Measurements from ENCODE around the gene PKDREJ. TPM values are rescaled to one million over a fixed set of nuclear protein-coding genes. Genes with fewer than 3 reads are reported as not detected.

The PKDREJ gene
- total RNA-seq, 1 donor from 2014 or later, result not detected

DNA sequence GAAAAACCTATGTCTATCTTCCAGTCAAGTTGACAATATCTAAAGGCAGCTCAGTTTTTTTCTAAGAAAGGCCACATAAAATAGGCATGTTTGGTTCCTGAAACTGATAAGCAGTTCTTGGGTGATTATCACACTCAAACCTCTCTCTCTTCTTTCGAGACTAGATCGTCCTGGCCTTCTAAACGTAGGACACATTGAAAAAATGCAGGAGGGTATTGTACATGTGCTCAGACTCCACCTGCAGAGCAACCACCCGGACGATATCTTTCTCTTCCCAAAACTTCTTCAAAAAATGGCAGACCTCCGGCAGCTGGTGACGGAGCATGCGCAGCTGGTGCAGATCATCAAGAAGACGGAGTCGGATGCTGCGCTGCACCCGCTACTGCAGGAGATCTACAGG, 28.2 kb downstream of the PKDREJ start:
- no peak for DNase-seq
- TF ChIP-seq, protein P1, sequence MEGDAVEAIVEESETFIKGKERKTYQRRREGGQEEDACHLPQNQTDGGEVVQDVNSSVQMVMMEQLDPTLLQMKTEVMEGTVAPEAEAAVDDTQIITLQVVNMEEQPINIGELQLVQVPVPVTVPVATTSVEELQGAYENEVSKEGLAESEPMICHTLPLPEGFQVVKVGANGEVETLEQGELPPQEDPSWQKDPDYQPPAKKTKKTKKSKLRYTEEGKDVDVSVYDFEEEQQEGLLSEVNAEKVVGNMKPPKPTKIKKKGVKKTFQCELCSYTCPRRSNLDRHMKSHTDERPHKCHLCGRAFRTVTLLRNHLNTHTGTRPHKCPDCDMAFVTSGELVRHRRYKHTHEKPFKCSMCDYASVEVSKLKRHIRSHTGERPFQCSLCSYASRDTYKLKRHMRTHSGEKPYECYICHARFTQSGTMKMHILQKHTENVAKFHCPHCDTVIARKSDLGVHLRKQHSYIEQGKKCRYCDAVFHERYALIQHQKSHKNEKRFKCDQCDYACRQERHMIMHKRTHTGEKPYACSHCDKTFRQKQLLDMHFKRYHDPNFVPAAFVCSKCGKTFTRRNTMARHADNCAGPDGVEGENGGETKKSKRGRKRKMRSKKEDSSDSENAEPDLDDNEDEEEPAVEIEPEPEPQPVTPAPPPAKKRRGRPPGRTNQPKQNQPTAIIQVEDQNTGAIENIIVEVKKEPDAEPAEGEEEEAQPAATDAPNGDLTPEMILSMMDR (IDR thresholded peaks at IDR 0.05), result no peak
- H3K36me3 ChIP-seq, result peaks cover 68% of the 10 kb centered on the region

DNA sequence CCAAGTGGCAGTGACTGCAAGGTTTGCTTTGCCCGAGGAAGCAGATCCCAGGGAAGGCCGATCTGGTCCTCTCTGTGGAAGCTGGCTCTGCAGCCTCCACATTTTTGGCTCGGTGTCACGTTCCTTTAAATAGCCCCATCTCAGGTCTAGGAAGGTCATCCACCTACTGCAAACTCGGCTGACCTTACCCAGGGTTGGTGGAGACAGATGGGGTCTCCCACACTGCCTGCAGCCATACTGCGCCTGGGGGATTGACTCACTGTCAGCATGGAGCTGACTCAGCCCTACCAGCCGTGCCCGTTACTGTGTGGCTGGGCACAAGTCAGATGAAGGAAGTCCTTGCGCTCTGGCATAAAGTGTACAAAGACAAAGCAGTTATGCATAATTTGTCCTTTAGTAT, 29.9 kb downstream of the PKDREJ start:
- TF ChIP-seq, protein P1 (IDR thresholded peaks at IDR 0.05), result no peak
- H3K4me1 ChIP-seq, result no peaks in the 10 kb centered on the region
- H3K9me3 ChIP-seq, result no peaks in the 10 kb centered on the region
- intact Hi-C loops (cut with DNase I), result no loop called here
- H3K36me3 ChIP-seq, result peaks cover 54% of the 10 kb centered on the region
- no peak for DNase-seq
- no peaks in the 10 kb centered on the region for H3K27me3 ChIP-seq (ENCODE audit: low read depth)
- peak in 1 of 2 donors; percentile 76 for ATAC-seq
- H3K4me3 ChIP-seq, result no peak overlapping the region
- no peak overlapping the region for H3K27ac ChIP-seq

More for the DNA sequence above, 28.2 kb downstream of the PKDREJ start:
- no peaks in the 10 kb centered on the region for H3K4me1 ChIP-seq
- no peaks in the 10 kb centered on the region for H3K27me3 ChIP-seq (ENCODE audit: low read depth)
- H3K27ac ChIP-seq, result no peak overlapping the region
- intact Hi-C loops (cut with DNase I), result no loop called here
- H3K9me3 ChIP-seq, result no peaks in the 10 kb centered on the region
- H3K4me3 ChIP-seq, result no peak overlapping the region
- no peak for ATAC-seq

DNA sequence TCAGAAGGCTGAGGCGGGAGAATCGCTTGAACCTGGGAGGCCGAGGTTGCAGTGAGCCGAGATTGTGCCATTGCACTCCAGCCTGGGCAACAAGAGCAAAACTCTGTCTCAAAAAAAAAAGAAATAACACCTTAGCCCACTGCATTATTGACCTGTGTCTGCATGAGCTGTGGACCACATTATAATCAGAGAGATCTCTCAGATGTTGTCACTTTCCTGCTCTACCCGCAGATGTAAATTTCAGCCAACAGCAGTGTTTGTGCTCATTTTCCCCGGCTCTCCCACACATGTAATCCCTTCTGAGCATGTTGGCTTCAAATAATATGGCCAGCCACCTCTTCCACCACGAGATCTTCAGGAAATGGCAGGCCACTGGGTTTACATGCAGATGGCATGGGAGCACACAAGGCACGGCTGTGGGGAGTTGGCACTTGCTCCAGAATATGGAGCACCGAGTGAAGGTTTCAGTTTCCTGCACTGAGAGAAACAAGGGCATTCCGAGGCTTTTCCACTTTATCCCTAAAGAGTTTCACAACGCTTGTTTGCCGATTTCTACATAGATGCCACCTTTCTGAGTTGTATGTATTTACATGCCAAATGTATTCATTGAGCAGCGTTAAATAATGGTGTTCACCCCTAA, 32.8 kb downstream of the PKDREJ start:
- Histone ChIP-seq H3K36me3 (peaks cover 31% of the 10 kb centered on the region), H3K4me3 (no peak overlapping the region), H3K9me3 (no peaks in the 10 kb centered on the region), H3K27me3 (ENCODE audit: low read depth) (no peaks in the 10 kb centered on the region), H3K4me1 (no peaks in the 10 kb centered on the region), H3K27ac (no peak overlapping the region)
- TF ChIP-seq, protein P1 (IDR thresholded peaks at IDR 0.05), result no peak
- DNase-seq, result no peak
- no peak for ATAC-seq
- intact Hi-C loops (cut with DNase I), result no loop called here

DNA sequence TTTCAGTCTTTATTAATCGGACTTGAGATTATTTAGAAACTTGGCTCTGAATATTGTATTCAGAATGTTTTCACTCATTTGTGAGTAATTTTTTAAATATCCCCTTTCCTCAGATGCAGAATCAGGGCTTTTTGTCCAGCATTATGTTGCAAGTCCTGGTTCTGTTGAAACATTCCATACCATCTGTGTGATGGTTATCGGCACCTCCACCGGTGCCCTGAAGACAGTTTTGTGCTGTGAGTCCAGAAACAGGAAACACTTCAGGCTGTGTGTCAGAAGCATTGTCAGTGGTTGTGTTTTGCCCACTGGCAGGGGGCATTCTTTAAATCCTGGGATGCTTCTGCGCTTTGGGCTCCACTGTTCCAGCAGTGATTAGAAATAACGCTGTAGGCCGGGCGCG, 33.4 kb downstream of the PKDREJ start:
- H3K9me3 ChIP-seq, result no peaks in the 10 kb centered on the region
- no peak for ATAC-seq
- H3K36me3 ChIP-seq, result peaks cover 25% of the 10 kb centered on the region
- H3K4me3 ChIP-seq, result no peak overlapping the region
- TF ChIP-seq, protein P1 (IDR thresholded peaks at IDR 0.05), result no peak
- no peaks in the 10 kb centered on the region for H3K4me1 ChIP-seq
- no peaks in the 10 kb centered on the region for H3K27me3 ChIP-seq (ENCODE audit: low read depth)
- no peak for DNase-seq
- H3K27ac ChIP-seq, result no peak overlapping the region
- intact Hi-C loops (cut with DNase I), result no loop called here

DNA sequence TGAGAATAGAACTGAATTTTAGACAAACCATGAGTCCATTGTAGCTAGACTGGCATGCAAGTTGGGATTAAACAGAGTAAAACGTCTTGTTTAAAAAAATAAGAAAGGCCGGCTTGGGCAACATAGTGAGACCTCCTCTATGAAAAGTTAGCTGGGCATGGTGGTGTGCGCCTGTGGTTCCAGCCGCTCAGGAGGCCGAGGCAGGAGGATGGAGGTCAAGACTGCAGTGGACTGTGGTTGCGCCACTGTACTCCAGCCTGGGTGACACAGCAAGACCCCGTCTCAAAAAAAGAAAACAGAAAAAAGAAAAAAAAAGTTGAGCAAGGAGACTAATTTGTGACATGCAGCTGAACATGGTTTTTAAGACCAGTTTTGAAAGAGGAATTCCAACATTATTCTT, 36.6 kb downstream of the PKDREJ start:
- DNase-seq (no peak), ATAC-seq (no peak)
- intact Hi-C loops (cut with DNase I), result no loop called here
- H3K9me3 ChIP-seq, result no peaks in the 10 kb centered on the region
- H3K36me3 ChIP-seq, result peaks cover 18% of the 10 kb centered on the region
- H3K27ac ChIP-seq, result no peak overlapping the region
- H3K27me3 ChIP-seq (ENCODE audit: low read depth), result no peaks in the 10 kb centered on the region
- TF ChIP-seq, protein P1 (IDR thresholded peaks at IDR 0.05), result no peak
- no peaks in the 10 kb centered on the region for H3K4me1 ChIP-seq
- no peak overlapping the region for H3K4me3 ChIP-seq
